GM23338 (cell line): ENCODE results near the gene MYO9A. TPM values are rescaled to one million over a fixed set of nuclear protein-coding genes. Genes with fewer than 3 reads are reported as not detected.

Experiments
- ATAC-seq: fragments of 200-7000 bp; cut with Tn5 transposase; 3 replicates; pipeline ENCODE4 v1.9.1; 2020
- DNase-seq: peaks from one replicate; pipeline ENCODE4 v3.0.0-alpha.2; 2015; ENCODE audit warnings: low spot score
- H2AFZ ChIP-seq: fragments of 200-600 bp; sonication (generic); 2 replicates; pipeline ENCODE4 v1.8.0; 2016; ENCODE audit warnings: antibody characterized with exemption, mild to moderate bottlenecking, moderate library complexity
- H3F3A ChIP-seq: fragments of 200-600 bp; sonication (generic); replicated peaks from 2 replicates; pipeline ENCODE4 v1.8.0; 2017; ENCODE audit warnings: antibody characterized with exemption, mixed run types, low read depth
- H3K27ac ChIP-seq: fragments of 200-600 bp; sonication (generic); 2 replicates; pipeline ENCODE4 v1.6.1; 2016; ENCODE audit warnings: low read depth
- H3K27me3 ChIP-seq: fragments of 200-600 bp; sonication (generic); 2 replicates; pipeline ENCODE4 v1.8.0; 2016; ENCODE audit warnings: mild to moderate bottlenecking, mixed run types, moderate library complexity; ENCODE audit not compliant: insufficient read depth
- H3K36me3 ChIP-seq: fragments of 200-600 bp; sonication (generic); 2 replicates; pipeline ENCODE4 v1.8.0; 2016; ENCODE audit warnings: mild to moderate bottlenecking; ENCODE audit not compliant: insufficient read depth
- H3K4me1 ChIP-seq: fragments of 200-600 bp; sonication (generic); 2 replicates; pipeline ENCODE4 v1.8.0; 2016; ENCODE audit warnings: mild to moderate bottlenecking, moderate library complexity; ENCODE audit not compliant: insufficient read depth
- H3K4me2 ChIP-seq: fragments of 200-600 bp; sonication (generic); 2 replicates; pipeline ENCODE4 v1.7.1; 2017; ENCODE audit warnings: mixed run types
- H3K4me3 ChIP-seq: fragments of 200-600 bp; sonication (generic); 2 replicates; pipeline ENCODE4 v1.6.1; 2016; ENCODE audit warnings: mixed run types
- H3K79me2 ChIP-seq: fragments of 200-600 bp; sonication (generic); replicated peaks from 2 replicates; pipeline ENCODE4 v1.8.0; 2017; ENCODE audit warnings: mild to moderate bottlenecking; ENCODE audit not compliant: insufficient read depth
- H3K9me2 ChIP-seq: fragments of 200-600 bp; sonication (generic); 2 replicates; pipeline ENCODE4 v1.8.0; 2017; ENCODE audit not compliant: insufficient read depth
- H4K20me1 ChIP-seq: fragments of 200-600 bp; sonication (generic); replicated peaks from 2 replicates; pipeline ENCODE4 v1.8.0; 2017; ENCODE audit warnings: mild to moderate bottlenecking; ENCODE audit not compliant: insufficient read depth
- H3K27ac Mint-ChIP-seq: 2 replicates; pipeline ENCODE4 v1.8.0; 2020; ENCODE audit warnings: inconsistent platforms, mild to moderate bottlenecking, moderate library complexity, mixed read lengths
- H3K27me3 Mint-ChIP-seq: 3 replicates; pipeline ENCODE4 v1.8.0; 2022; ENCODE audit warnings: low read depth, mild to moderate bottlenecking, moderate library complexity, mixed read lengths, inconsistent platforms; ENCODE audit not compliant: insufficient read depth, poor library complexity
- H3K36me3 Mint-ChIP-seq: 3 replicates; pipeline ENCODE4 v1.8.0; 2021; ENCODE audit warnings: low read depth, mild to moderate bottlenecking, inconsistent platforms, moderate library complexity, mixed read lengths
- H3K4me1 Mint-ChIP-seq: 3 replicates; pipeline ENCODE4 v1.8.0; 2020; ENCODE audit warnings: mild to moderate bottlenecking, inconsistent platforms, mixed read lengths
- H3K4me3 Mint-ChIP-seq: 3 replicates; pipeline ENCODE4 v1.8.0; 2021; ENCODE audit warnings: moderate library complexity, mild to moderate bottlenecking, inconsistent platforms, mixed read lengths
- H3K9me3 Mint-ChIP-seq: 3 replicates; pipeline ENCODE4 v1.8.0; 2020; ENCODE audit warnings: moderate library complexity, mild to moderate bottlenecking, inconsistent platforms, mixed read lengths
- CREB1 ChIP-seq: fragments of 250-450 bp; sonication (Bioruptor Pico); IDR thresholded peaks from 2 replicates; pipeline ENCODE4 v1.5.0; 2020; ENCODE audit warnings: low read depth, mild to moderate bottlenecking, moderate library complexity
- CTCF ChIP-seq, 2 experiments: fragments of 200-600 bp in 1 of 2; sonication (generic) in 1 of 2; conservative IDR thresholded peaks; 2 replicates each; pipeline versions ENCODE4 v1.5.1 to v1.6.1; 2016 to 2017; ENCODE audit warnings: antibody characterized with exemption in 2 of 2, low read depth in 2 of 2, mild to moderate bottlenecking in 2 of 2, moderate library complexity in 1 of 2
- ETS1 ChIP-seq: IDR thresholded peaks from 2 replicates; pipeline ENCODE4 v1.6.1; 2016; ENCODE audit warnings: antibody characterized with exemption
- EZH2 ChIP-seq: fragments of 200-600 bp; sonication (generic); IDR thresholded peaks from one replicate; pipeline ENCODE4 v1.8.0; 2017; ENCODE audit warnings: antibody characterized with exemption, mild to moderate bottlenecking, low read depth; ENCODE audit not compliant: unreplicated experiment
- EZH2phosphoT487 ChIP-seq: fragments of 200-600 bp; sonication (generic); IDR thresholded peaks from one replicate; pipeline ENCODE4 v1.8.1; 2018; ENCODE audit warnings: antibody characterized with exemption; ENCODE audit not compliant: unreplicated experiment
- JUNB ChIP-seq: IDR thresholded peaks from one replicate; pipeline ENCODE4 v1.6.1; 2016; ENCODE audit warnings: antibody characterized with exemption; ENCODE audit not compliant: unreplicated experiment
- NANOG ChIP-seq: IDR thresholded peaks from 2 replicates; pipeline ENCODE4 v1.6.1; 2016; ENCODE audit warnings: antibody characterized with exemption, borderline replicate concordance
- POLR2AphosphoS5 ChIP-seq: IDR thresholded peaks from 2 replicates; pipeline ENCODE4 v1.6.1; 2016; ENCODE audit warnings: antibody characterized with exemption, low read depth
- REST ChIP-seq: IDR thresholded peaks from one replicate; pipeline ENCODE4 v1.6.1; 2018; ENCODE audit warnings: antibody characterized with exemption; ENCODE audit not compliant: unreplicated experiment
- STAT1 ChIP-seq: IDR thresholded peaks from one replicate; pipeline ENCODE4 v1.6.1; 2016; ENCODE audit warnings: antibody characterized with exemption; ENCODE audit not compliant: unreplicated experiment
- ZNF114 ChIP-seq: fragments of 250-450 bp; sonication (Bioruptor Pico); IDR thresholded peaks from 2 replicates; pipeline ENCODE4 v1.5.0; 2020; ENCODE audit warnings: mild to moderate bottlenecking, moderate library complexity
- ZNF331 ChIP-seq: fragments of 250-450 bp; sonication (Bioruptor Pico); IDR thresholded peaks from 2 replicates; pipeline ENCODE4 v1.5.0; 2020; ENCODE audit warnings: low read depth, mild to moderate bottlenecking, moderate library complexity
- ZNF462 ChIP-seq: fragments of 250-450 bp; sonication (Bioruptor Pico); IDR thresholded peaks from 2 replicates; pipeline ENCODE4 v1.5.0; 2020; ENCODE audit warnings: mild to moderate bottlenecking, moderate library complexity
- polyA plus RNA-seq: library from polyadenylated mRNA; unstranded; fragments of >200 nt; fragmentation: Nextera tagmentation; extraction: Ambion mirVana; gene quantifications from 2 replicates; pipeline ENCODE4 v1.2.1, GENCODE V29; 2016
- total RNA-seq: library from RNA; depleted of rRNA; stranded (reverse); fragments of >200 nt; shearing (Covaris generic); gene quantifications from 2 replicates; pipeline ENCODE4 v1.2.3, GENCODE V29; 2014

The MYO9A gene
- total and polyA plus RNA-seq, 2 experiments from 2014 or later: 11.6 to 32.8 TPM

GRCh38 chr15:72162569-72162968, 44.6 kb upstream of the MYO9A start:
- Histone ChIP-seq H3K79me2 (no peaks in the 10 kb centered on the region), H3K4me1 (no peaks in the 10 kb centered on the region), H4K20me1 (no peaks in the 10 kb centered on the region), H3K4me3 (no peak overlapping the region), H2AFZ (no peak overlapping the region), H3K27ac (no peak overlapping the region), H3K27me3 (no peaks in the 10 kb centered on the region), H3K9me2 (0 out of 2 replicates have a peak, but pooled peaks cover 2% of the 10 kb centered on the region), H3K36me3 (no peaks in the 10 kb centered on the region), H3F3A (no peaks in the 10 kb centered on the region), H3K4me2 (no peak overlapping the region)
- TF ChIP-seq ETS1: no peak
- TF ChIP-seq CREB1 (CRISPR knock-in tag): no peak
- TF ChIP-seq POLR2AphosphoS5: no peak
- no peak for TF ChIP-seq EZH2
- no peak for TF ChIP-seq EZH2phosphoT487
- no peak for TF ChIP-seq ZNF331
- TF ChIP-seq JUNB: no peak
- TF ChIP-seq CTCF (conservative IDR thresholded peaks at IDR 0.05; ENCODE audit: low read depth in 2 of 2): no peak
- TF ChIP-seq ZNF462 (CRISPR knock-in tag): no peak
- TF ChIP-seq REST: no peak
- TF ChIP-seq STAT1: no peak
- no peak for TF ChIP-seq ZNF114 (CRISPR knock-in tag)
- no peak for TF ChIP-seq NANOG
- H3K27me3 Mint-ChIP-seq: peaks cover 4% of the 10 kb centered on the region
- ATAC-seq: no peak
- no peaks in the 10 kb centered on the region for H3K36me3 Mint-ChIP-seq
- no peak overlapping the region for H3K27ac Mint-ChIP-seq
- H3K4me1 Mint-ChIP-seq: peaks cover 5% of the 10 kb centered on the region; the same call in 2 of the 3 replicates
- no peak overlapping the region for H3K4me3 Mint-ChIP-seq
- no peak for DNase-seq
- H3K9me3 Mint-ChIP-seq: no peaks in the 10 kb centered on the region
